HG02759 (cell line): ENCODE data around the gene ABCD3.

Experiments used
- ATAC-seq: cut with Tn5 transposase; IDR thresholded peaks from one replicate; pipeline ENCODE4 v1.9.1; 2021; ENCODE audit warnings: mild to moderate bottlenecking, moderate library complexity; ENCODE audit not compliant: unreplicated experiment

The ABCD3 gene

GRCh38 chr1:94524531-94524930 is 106.3 kb downstream of the ABCD3 start:
- no peak for ATAC-seq

- no peak for ATAC-seq
Observed at GRCh38 chr1:94526152-94526980, 108.2 kb downstream of the ABCD3 start.

GRCh38 chr1:94527447-94528031 is 109.3 kb downstream of the ABCD3 start:
- ATAC-seq: no peak

GRCh38 chr1:94528299-94528698 is 110.1 kb downstream of the ABCD3 start:
- ATAC-seq: no peak

- ATAC-seq: no peak
Observed at GRCh38 chr1:94528826-94529225, 110.6 kb downstream of the ABCD3 start.

- no peak for ATAC-seq
Observed at GRCh38 chr1:94529416-94529815, 111.2 kb downstream of the ABCD3 start.

- ATAC-seq: no peak
Observed at GRCh38 chr1:94530373-94530878, 112.2 kb downstream of the ABCD3 start.

- no peak for ATAC-seq
Observed at GRCh38 chr1:94531664-94532063, 113.5 kb downstream of the ABCD3 start.

GRCh38 chr1:94532077-94532476 is 113.9 kb downstream of the ABCD3 start:
- no peak for ATAC-seq

- ATAC-seq: no peak
Observed at GRCh38 chr1:94535095-94535494, 116.9 kb downstream of the ABCD3 start.

- no peak for ATAC-seq
Observed at GRCh38 chr1:94535879-94536278, 117.7 kb downstream of the ABCD3 start.

- ATAC-seq: no peak
Observed at GRCh38 chr1:94537254-94537653, 119.1 kb downstream of the ABCD3 start.

GRCh38 chr1:94538243-94538827 is 120.1 kb downstream of the ABCD3 start:
- ATAC-seq: no peak

- ATAC-seq: no peak
Observed at GRCh38 chr1:94539496-94539895, 121.3 kb downstream of the ABCD3 start.

GRCh38 chr1:94540440-94541245 is 122.5 kb downstream of the ABCD3 start:
- ATAC-seq: no peak

GRCh38 chr1:94541246-94542087 is 123.3 kb downstream of the ABCD3 start, which contains the start of gene F3:
Gene F3 (minus strand): TSS chr1:94541759. CDS start chr1:94541636, 123 bp downstream.
- ATAC-seq: peak; percentile 90

- peak; percentile 39 for ATAC-seq
Observed at GRCh38 chr1:94542088-94542870, 124.1 kb downstream of the ABCD3 start.

- ATAC-seq: no peak
Observed at GRCh38 chr1:94543001-94543400, 124.8 kb downstream of the ABCD3 start.

- no peak for ATAC-seq
Observed at GRCh38 chr1:94543893-94544635, 125.9 kb downstream of the ABCD3 start.
